Measurements from ENCODE around the gene RMRP. TPM values are rescaled to one million over a fixed set of nuclear protein-coding genes. Genes with fewer than 3 reads are reported as not detected.

RMRP gene
- total and polyA plus RNA-seq, 9 of the 15 experiments (the other 6 are each of a cell fraction or from before 2014, with no cell fraction given), result 75.7 to 89,974 (median 13,378) TPM; not detected in 3

DNA sequence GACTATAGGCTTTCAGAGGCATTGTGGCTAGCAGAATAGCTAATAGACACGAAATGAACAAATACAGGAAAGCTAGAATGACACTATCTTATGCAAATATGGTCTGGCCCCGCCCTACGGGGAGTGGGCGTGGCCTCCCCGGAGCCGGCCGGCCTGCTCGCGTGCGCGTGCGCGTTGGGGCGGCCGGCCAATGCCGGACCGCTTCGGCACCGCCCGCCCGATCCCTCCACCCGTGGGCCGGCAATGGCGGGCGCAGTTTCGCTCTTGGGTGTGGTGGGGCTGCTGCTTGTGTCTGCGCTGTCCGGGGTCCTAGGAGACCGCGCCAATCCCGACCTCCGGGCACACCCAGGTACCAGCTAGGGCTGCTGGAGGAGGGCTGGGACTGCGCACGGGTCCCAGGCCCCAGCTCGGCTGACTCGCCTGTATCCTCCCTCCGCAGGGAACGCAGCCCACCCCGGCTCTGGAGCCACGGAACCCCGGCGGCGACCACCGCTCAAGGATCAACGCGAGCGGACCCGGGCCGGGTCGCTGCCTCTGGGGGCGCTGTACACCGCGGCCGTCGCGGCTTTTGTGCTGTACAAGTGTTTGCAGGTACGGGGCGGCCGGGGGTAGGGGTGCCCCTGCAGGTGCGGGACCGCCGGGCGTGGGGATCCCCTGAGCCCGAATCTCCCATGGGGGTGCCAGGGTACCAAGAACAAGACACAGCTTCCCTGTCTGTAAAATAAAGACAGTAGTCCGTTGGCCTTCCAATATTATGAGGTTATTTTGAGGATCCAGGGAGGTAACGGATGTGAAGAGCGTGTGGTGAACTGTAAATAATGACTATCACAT lies 533 bp upstream of the RMRP start, which contains the start of gene CCDC107 (continued):
- TF ChIP-seq ZKSCAN1 (IDR thresholded peaks at IDR 0.05; ENCODE audit: low read depth, low read length) (no peak), MCM7 (IDR thresholded peaks at IDR 0.05) (no peak), HDAC3 (IDR thresholded peaks at IDR 0.05; ENCODE audit: borderline replicate concordance, partially characterized antibody) (no peak), GABPA (tag; conservative IDR thresholded peaks at IDR 0.05; ENCODE audit: low read depth) (no peak), ZNF644 (tag; IDR thresholded peaks at IDR 0.05; ENCODE audit: low read depth) (no peak), ZNF586 (CRISPR knock-in tag; conservative IDR thresholded peaks at IDR 0.05) (no peak), MTA3 (IDR thresholded peaks at IDR 0.05; ENCODE audit: borderline replicate concordance) (peak; percentile 36; the same call in 1 of the 2 replicates), HNRNPH1 (optimal IDR thresholded peaks at IDR 0.05; ENCODE audit: low read depth, low read length) (no peak), ZBTB7A (IDR thresholded peaks at IDR 0.05; ENCODE audit: borderline replicate concordance, control insufficient read depth, low read depth, low read length) (peak; percentile 91; the same call in 1 of the 2 replicates), ZNF445 (CRISPR knock-in tag; IDR thresholded peaks at IDR 0.05; ENCODE audit: low read depth) (no peak), PURB (CRISPR knock-in tag; IDR thresholded peaks at IDR 0.05; ENCODE audit: low read depth) (no peak), ZNF75A (CRISPR knock-in tag; IDR thresholded peaks at IDR 0.05) (no peak), POLR2AphosphoS5 (IDR thresholded peaks at IDR 0.05; ENCODE audit: control insufficient read depth, insufficient read depth, low read depth, low read length) (0 out of 2 replicates have a peak, but pooled peaks have one; percentile 40), EP300 (IDR thresholded peaks at IDR 0.05; ENCODE audit: low read length) (0 out of 2 replicates have a peak, but pooled peaks have one; percentile 5), ZNF41 (CRISPR knock-in tag; conservative IDR thresholded peaks at IDR 0.05) (no peak), MEF2D (tag; conservative IDR thresholded peaks at IDR 0.05; ENCODE audit: low read depth) (no peak), CCNT2 (IDR thresholded peaks at IDR 0.05; ENCODE audit: borderline replicate concordance, extremely low read depth, insufficient read length, low read depth, low read length) (peak; percentile 41)
- TF ChIP-seq, protein P1, sequence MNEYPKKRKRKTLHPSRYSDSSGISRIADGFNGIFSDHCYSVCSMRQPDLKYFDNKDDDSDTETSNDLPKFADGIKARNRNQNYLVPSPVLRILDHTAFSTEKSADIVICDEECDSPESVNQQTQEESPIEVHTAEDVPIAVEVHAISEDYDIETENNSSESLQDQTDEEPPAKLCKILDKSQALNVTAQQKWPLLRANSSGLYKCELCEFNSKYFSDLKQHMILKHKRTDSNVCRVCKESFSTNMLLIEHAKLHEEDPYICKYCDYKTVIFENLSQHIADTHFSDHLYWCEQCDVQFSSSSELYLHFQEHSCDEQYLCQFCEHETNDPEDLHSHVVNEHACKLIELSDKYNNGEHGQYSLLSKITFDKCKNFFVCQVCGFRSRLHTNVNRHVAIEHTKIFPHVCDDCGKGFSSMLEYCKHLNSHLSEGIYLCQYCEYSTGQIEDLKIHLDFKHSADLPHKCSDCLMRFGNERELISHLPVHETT (CRISPR knock-in tag; conservative IDR thresholded peaks at IDR 0.05 in 1 of 2, IDR thresholded peaks at IDR 0.05 in 1 of 2), result no peak
- TF ChIP-seq, protein P2, sequence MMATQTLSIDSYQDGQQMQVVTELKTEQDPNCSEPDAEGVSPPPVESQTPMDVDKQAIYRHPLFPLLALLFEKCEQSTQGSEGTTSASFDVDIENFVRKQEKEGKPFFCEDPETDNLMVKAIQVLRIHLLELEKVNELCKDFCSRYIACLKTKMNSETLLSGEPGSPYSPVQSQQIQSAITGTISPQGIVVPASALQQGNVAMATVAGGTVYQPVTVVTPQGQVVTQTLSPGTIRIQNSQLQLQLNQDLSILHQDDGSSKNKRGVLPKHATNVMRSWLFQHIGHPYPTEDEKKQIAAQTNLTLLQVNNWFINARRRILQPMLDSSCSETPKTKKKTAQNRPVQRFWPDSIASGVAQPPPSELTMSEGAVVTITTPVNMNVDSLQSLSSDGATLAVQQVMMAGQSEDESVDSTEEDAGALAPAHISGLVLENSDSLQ (IDR thresholded peaks at IDR 0.05), result no peak
- TF ChIP-seq, protein P3, sequence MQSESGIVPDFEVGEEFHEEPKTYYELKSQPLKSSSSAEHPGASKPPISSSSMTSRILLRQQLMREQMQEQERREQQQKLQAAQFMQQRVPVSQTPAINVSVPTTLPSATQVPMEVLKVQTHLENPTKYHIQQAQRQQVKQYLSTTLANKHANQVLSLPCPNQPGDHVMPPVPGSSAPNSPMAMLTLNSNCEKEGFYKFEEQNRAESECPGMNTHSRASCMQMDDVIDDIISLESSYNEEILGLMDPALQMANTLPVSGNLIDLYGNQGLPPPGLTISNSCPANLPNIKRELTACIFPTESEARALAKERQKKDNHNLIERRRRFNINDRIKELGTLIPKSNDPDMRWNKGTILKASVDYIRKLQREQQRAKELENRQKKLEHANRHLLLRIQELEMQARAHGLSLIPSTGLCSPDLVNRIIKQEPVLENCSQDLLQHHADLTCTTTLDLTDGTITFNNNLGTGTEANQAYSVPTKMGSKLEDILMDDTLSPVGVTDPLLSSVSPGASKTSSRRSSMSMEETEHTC (IDR thresholded peaks at IDR 0.05), result no peak
